ENCODE data around the gene LILRA6.
A peak's percentile ranks its signal among the peaks of the same experiment; 100 is the strongest.
"Not testable (repeated sequence)": the region's sequence is repeated elsewhere in the genome, so short reads cannot be mapped to it uniquely, and the experiment has no call there.

The LILRA6 gene

DNA sequence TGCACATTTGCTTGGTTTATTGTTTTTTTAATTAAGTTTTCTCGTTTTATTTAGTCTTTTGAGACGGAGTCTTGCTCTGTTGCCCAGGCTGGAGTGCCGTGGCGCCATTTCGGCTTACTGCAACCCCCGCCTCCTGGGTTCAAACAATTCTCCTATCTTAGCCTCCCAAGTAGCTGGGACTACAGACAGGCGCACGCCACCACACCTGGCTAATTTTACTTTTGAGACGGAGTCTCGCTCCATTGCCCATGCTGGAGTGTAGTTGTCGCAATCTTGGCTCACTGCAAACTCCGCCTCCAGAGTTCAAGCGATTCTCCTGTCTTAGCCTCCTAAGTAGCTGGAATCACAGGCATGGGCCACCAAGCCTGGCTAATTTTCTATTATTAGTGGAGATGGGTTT lies 40.6 kb downstream of the LILRA6 start:
- peak overlapping the region; percentile 92 for H3K4me3 ChIP-seq (ENCODE audit: control insufficient read depth, low read depth, low read length)
- TF ChIP-seq, protein P1, sequence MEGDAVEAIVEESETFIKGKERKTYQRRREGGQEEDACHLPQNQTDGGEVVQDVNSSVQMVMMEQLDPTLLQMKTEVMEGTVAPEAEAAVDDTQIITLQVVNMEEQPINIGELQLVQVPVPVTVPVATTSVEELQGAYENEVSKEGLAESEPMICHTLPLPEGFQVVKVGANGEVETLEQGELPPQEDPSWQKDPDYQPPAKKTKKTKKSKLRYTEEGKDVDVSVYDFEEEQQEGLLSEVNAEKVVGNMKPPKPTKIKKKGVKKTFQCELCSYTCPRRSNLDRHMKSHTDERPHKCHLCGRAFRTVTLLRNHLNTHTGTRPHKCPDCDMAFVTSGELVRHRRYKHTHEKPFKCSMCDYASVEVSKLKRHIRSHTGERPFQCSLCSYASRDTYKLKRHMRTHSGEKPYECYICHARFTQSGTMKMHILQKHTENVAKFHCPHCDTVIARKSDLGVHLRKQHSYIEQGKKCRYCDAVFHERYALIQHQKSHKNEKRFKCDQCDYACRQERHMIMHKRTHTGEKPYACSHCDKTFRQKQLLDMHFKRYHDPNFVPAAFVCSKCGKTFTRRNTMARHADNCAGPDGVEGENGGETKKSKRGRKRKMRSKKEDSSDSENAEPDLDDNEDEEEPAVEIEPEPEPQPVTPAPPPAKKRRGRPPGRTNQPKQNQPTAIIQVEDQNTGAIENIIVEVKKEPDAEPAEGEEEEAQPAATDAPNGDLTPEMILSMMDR (IDR thresholded peaks at IDR 0.05; ENCODE audit: control insufficient read depth, insufficient read depth, low read depth, low read length, missing control alignments), result no peak
- DNase-seq (ENCODE audit: low read depth), result no peak

DNA sequence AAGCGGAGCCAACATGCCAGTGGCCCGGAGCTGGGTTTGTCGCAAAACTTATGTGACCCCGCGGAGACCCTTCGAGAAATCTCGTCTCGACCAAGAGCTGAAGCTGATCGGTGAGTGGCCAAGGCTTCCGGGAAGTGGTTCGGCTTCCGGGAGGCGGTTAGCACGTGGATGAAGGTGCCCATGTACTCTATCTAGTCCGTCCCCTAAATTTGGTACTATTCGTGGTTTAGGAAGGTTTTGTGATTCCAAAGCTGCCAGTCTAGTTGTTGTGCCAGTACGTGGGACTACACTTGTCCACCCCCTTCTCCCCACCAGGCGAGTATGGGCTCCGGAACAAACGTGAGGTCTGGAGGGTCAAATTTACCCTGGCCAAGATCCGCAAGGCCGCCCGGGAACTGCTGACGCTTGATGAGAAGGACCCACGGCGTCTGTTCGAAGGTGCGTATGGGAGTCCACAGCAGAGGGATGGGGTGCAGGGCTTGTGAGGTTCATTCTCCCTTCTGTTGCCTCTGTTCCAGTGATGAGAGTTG lies 41.4 kb downstream of the LILRA6 start:
- no peak for DNase-seq (ENCODE audit: low read depth)

DNA sequence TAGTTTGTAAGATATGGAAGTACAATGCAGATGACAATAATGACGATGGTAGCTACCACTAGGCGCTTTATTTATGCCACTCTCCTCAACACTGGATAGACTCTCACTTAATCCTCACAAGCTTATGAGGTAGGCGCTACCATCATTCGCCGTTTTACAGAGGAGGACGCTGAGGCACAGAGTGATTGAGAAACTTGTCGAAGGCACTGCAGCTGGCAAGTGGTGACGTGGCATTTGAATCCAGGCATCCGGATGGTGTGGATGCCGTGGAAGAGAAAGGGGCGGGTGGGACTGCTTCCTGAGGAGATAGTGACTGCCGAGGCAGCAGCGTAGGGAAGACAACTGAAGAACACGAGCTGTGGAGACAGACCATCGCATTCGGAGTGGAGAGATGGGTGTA lies 43.2 kb downstream of the LILRA6 start:
- TF ChIP-seq, protein P1 (IDR thresholded peaks at IDR 0.05; ENCODE audit: control insufficient read depth, insufficient read depth, low read depth, low read length, missing control alignments), result no peak
- no peak overlapping the region for H3K4me3 ChIP-seq (ENCODE audit: control insufficient read depth, low read depth, low read length)

More for the DNA sequence above, 41.4 kb downstream of the LILRA6 start:
- TF ChIP-seq, protein P1 (IDR thresholded peaks at IDR 0.05; ENCODE audit: control insufficient read depth, insufficient read depth, low read depth, low read length, missing control alignments), result no peak
- H3K4me3 ChIP-seq (ENCODE audit: control insufficient read depth, low read depth, low read length), result peak overlapping the region; percentile 92

DNA sequence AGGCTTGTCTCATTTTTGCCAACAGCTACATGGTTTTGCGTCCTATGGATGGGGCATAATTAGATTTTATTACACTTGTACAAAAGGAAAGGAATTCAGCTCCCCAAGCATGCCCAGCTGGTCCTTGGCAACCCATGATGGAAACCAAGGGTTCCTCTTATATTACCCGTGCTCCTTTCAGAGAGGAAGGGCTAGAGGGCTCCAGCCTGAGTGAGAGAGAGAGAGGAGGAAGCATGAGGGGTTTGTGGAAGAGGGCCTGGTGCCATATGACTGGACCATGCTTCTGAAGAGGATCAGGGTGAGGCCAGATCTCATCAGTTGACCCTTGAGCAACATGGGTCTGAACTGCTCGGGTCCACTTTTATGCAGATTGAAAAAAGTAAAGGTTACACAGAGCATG lies 45.5 kb downstream of the LILRA6 start:
- DNase-seq (ENCODE audit: low read depth), result no peak
- TF ChIP-seq, protein P1 (IDR thresholded peaks at IDR 0.05; ENCODE audit: control insufficient read depth, insufficient read depth, low read depth, low read length, missing control alignments), result no peak
- H3K4me3 ChIP-seq (ENCODE audit: control insufficient read depth, low read depth, low read length), result no peak overlapping the region

More for the DNA sequence above, 43.2 kb downstream of the LILRA6 start:
- DNase-seq (ENCODE audit: low read depth), result no peak

DNA sequence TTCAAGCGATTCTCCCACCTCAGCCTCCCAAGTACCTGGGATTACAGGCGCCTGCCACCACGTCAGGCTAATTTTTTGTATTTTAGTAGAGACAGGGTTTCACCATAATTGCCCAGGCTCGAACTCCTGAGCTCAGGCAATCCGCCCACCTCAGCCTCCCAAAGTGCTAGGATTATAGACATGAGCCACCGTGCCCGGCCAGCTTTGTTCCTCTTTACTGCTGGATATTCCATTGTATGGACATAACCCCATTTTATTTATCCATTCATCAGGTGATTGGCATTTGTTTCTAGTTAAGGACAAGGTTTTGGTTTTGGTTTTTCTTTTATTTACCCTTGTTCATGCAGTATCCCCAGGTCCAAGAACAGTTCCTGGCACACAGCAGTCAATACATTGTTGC lies 46.1 kb downstream of the LILRA6 start:
- TF ChIP-seq, protein P1 (IDR thresholded peaks at IDR 0.05; ENCODE audit: control insufficient read depth, insufficient read depth, low read depth, low read length, missing control alignments), result no peak
- no peak overlapping the region for H3K4me3 ChIP-seq (ENCODE audit: control insufficient read depth, low read depth, low read length)
- no peak for DNase-seq (ENCODE audit: low read depth)

DNA sequence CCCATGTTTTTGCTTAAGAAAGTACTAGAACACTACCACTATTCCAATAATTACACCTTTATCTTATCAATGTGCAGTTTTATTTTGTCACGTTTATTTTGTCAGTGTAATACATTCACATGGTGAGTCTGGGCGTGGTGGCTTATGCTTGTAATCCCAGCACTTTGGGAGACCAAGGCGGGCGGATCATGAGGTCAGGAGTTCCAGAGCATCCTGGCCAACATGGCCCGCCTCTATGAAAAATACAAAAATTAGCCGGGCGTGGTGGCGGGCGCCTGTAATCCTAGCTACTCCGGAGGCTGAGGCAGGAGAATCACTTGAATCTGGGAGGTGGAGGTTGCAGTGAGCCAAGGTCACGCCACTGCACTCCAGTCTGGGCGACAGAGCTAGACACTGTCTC lies 48.1 kb downstream of the LILRA6 start:
- not testable (repeated sequence) for DNase-seq (ENCODE audit: low read depth); H3K4me3 ChIP-seq (ENCODE audit: control insufficient read depth, low read depth, low read length)

DNA sequence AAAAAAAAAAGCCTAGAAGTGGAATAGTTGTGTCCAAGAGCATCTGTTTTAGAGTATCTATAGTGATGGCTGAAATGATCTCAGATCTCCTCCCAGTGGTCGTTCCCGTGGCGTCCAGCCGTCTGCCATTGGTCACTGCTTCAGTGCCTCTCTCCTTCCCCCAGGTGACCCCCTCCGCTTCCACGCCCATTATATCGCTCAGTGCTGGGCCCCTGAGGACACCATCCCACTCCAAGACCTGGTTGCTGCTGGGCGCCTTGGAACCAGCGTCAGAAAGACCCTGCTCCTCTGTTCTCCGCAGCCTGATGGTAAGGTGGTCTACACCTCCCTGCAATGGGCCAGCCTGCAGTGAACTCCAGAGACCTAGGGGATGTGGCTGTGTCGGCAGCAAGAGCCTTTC lies 49.6 kb downstream of the LILRA6 start:
- no peak for DNase-seq (ENCODE audit: low read depth)
- H3K4me3 ChIP-seq (ENCODE audit: control insufficient read depth, low read depth, low read length), result no peak overlapping the region
- TF ChIP-seq, protein P1 (IDR thresholded peaks at IDR 0.05; ENCODE audit: control insufficient read depth, insufficient read depth, low read depth, low read length, missing control alignments), result no peak

Data from AG09309 (cell line).